GM18861 (cell line): ENCODE data around the gene SNF8.
A peak's percentile ranks its signal among the peaks of the same experiment; 100 is the strongest.

ENCODE experiments used
- ATAC-seq: cut with Tn5 transposase; IDR thresholded peaks from one replicate; pipeline ENCODE4 v1.9.1; 2021; ENCODE audit not compliant: unreplicated experiment

Gene SNF8

GRCh38 chr17:48930435-48930873 lies 14.2 kb downstream of the SNF8 start:
- ATAC-seq, result no peak

GRCh38 chr17:48929812-48930165 lies 14.9 kb downstream of the SNF8 start:
- no peak for ATAC-seq

- no peak for ATAC-seq
These were observed 15.5 kb downstream of the SNF8 start for GRCh38 chr17:48928876-48929811.

- ATAC-seq, result no peak
These were observed 16.5 kb downstream of the SNF8 start for GRCh38 chr17:48927978-48928745.

GRCh38 chr17:48925991-48926342 lies 18.7 kb downstream of the SNF8 start:
- ATAC-seq, result no peak

- no peak for ATAC-seq
These were observed 19.2 kb downstream of the SNF8 start for GRCh38 chr17:48925251-48925990.

GRCh38 chr17:48915459-48916282 lies 29.0 kb downstream of the SNF8 start:
- ATAC-seq, result peak; percentile 81

- ATAC-seq, result no peak
These were observed 32.2 kb downstream of the SNF8 start for GRCh38 chr17:48912476-48912875.

- no peak for ATAC-seq
These were observed 34.3 kb downstream of the SNF8 start for GRCh38 chr17:48910370-48910769.

GRCh38 chr17:48909783-48910182 lies 34.9 kb downstream of the SNF8 start:
- no peak for ATAC-seq

- ATAC-seq, result no peak
These were observed 35.7 kb downstream of the SNF8 start for GRCh38 chr17:48908853-48909394.

GRCh38 chr17:48908047-48908843 lies 36.4 kb downstream of the SNF8 start, which contains the start of gene UBE2Z:
TSS of gene UBE2Z (plus strand) at chr17:48908407. CDS start at chr17:48908504, 97 bp downstream.
- ATAC-seq, result peak; percentile 68

- no peak for ATAC-seq
These were observed 37.0 kb downstream of the SNF8 start for GRCh38 chr17:48907713-48908046.

GRCh38 chr17:48905987-48906515 lies 38.6 kb downstream of the SNF8 start:
- ATAC-seq, result no peak

GRCh38 chr17:48904428-48904827 lies 40.2 kb downstream of the SNF8 start:
- ATAC-seq, result no peak

GRCh38 chr17:48903401-48903800 lies 41.2 kb downstream of the SNF8 start:
- ATAC-seq, result no peak

GRCh38 chr17:48901241-48901640 lies 43.4 kb downstream of the SNF8 start:
- ATAC-seq, result no peak

GRCh38 chr17:48894886-48895285 lies 49.8 kb downstream of the SNF8 start:
- no peak for ATAC-seq
